DND-41 (cell line): ENCODE results near the gene CARD11.
"Not testable (repeated sequence)": the region's sequence is repeated elsewhere in the genome, so short reads cannot be mapped to it uniquely, and the experiment has no call there.

ENCODE experiments used
- CTCF ChIP-seq: IDR thresholded peaks from 2 replicates; pipeline ENCODE4 v1.5.1; 2012; ENCODE audit warnings: borderline replicate concordance, low read length, moderate library complexity, mild to moderate bottlenecking; ENCODE audit not compliant: poor library complexity, severe bottlenecking; ENCODE audit errors: extremely low read depth
- EZH2 ChIP-seq: IDR thresholded peaks from 3 replicates; pipeline ENCODE4 v1.6.1; 2012; ENCODE audit warnings: borderline replicate concordance, low read depth, mild to moderate bottlenecking, moderate library complexity, low read length, inconsistent platforms; ENCODE audit not compliant: severe bottlenecking

- TF ChIP-seq EZH2, CTCF: not testable (repeated sequence)
These were observed 22.4 kb downstream of the CARD11 start for GRCh38 chr7:3021224-3021623.
